NCI-H2029 (cell line): ENCODE data around the gene PPP1R15B.
"Not testable (repeated sequence)": the region's sequence is repeated elsewhere in the genome, so short reads cannot be mapped to it uniquely, and the experiment has no call there.

ENCODE experiments used
- DNase-seq: peaks from one replicate; lab custom pipeline; 2025; lab: John Stamatoyannopoulos, UW

Gene PPP1R15B

DNA sequence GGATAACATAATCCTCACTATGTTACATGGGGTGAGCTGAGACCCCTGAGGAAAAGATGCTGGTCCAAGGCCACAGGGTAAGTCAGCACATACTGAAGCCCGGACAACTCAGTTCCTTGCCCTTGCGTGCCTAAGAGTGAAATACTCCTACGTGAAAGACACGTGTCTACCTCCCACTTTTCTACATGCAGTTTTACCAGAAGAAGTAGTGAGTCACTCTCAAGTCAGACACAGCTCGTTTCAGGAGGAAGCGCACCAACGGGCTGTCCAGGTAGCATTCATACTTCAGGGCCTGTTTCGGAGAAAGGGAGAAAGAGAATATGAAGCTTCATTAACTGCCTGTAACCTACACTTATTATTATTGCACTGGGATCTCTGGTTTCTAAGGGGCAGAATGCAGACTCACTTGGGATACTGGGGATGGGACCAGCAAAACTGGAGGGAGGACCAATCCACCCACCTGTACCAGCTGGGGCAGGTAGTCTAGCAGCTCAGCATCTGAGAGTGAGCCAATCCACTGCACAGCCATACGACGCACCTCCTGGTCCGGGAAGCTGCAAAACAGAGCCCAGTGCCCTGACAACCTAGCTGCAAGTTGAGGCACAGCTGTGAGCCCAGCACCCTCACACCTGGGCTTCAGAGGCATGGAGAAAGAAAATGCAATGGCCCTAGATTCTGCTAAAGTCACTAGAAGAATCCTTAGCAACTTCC is 32.4 kb upstream of the PPP1R15B start:
- DNase-seq: no peak

DNA sequence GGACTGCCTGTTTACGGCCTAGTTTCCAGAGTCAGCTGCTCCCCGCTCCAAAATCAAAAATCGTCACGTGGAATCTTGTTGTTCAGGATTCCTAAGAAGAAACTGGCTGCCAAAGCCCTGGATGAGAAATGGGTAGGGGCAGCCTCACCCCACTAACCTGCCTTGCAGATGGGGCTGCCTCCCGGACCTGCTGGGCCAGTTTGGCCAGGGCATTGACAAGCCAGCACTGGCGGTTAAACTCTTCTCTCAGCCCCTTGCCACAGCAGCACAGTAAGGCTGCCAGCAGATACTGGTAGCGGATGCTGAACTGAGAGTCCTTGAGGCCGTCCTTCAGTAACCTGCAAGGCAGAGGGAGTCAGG is 31.6 kb upstream of the PPP1R15B start:
- no peak for DNase-seq

DNA sequence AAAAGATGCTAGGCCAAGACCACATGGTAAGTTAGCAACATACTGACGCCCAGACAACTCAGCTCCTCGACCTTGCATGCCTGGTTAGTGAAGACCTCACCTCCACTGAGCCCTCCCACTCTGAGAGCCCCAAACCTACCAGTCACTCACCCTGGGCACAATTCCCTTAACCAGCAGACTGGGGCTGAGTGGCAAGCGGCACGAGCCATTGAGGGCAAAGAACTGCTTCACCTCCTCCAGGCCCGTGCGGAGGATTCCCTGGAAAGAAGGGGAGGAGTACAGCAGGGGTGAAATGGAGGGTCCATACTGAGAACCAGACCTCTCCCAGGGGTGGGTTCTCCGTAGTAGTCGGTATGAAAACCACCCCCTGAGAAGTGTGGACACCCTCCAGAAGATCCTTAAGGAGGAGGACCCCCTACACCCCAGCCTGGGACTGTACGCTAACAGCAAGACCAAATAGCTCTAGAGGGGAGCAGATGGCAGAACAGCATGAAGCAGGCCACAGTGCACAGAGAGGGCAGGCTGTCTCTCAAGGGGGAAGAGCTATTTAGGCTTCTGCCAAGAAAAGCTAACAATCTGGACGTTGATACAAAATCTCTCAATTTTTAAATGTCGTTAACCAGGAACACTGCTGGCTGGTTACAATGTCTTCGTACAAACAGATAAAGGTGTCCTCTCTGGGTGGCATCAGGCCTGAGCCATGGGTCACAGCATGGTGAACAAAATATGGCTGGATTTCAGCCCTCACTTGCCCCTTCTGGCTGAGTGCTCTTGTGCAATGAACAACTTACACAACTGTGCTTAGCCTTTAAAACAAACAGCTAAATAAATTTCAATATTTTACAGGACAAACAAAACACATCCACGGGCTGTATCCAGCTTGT is 31.0 kb upstream of the PPP1R15B start:
- no peak for DNase-seq

DNA sequence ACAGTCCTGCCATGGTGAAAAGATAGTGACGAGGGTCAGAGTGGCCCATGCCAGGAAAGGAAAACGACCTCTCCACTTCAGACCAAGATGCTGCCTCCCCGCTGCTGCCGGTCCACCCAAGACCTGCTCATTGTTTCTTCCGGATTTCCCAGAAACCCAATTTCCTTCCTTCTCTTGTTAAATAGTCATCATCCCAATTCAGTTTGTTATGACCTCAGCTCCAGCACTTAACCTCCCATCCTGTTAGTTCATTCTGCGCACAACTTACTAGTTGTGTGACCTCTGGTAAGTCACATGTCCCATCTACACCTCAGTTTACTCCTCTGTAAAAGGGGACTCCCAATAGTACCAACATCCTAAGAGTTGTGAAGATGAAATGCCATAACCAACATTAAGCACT is 29.9 kb upstream of the PPP1R15B start:
- DNase-seq: no peak

DNA sequence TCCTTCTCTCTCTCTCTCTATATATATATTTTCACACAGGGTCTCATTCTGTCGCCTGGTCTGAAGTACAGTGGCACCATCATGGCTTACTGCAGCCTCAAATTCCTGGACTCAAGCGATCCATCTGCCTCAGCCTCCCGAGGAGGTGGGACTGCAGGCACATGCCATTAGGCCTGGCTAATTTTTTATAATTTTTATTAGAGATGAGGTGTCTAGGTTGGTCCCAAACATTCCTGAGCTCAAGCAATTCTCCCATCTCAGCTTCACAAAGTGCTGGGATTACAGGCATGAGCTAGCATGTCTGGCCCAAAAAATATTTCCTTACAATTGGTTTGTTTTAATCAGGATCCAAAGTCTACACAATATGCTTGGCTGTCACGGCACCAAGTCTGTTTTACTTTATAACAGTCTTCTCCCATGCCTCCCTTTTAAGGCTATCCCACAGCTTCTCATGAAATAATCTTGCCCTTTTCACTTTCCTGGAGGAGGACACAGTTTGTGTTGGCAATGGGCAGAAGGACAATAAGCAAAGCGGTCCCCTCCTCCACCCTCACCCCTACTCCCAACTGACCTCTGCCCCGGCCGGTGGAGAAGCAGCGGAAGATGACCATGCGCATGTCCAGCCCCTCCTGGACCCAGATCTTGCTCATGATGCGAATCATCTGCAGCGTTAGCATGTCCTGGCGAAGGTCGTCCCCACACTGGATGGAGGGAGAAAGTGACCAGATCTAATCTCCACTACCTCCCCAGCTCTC is 28.2 kb upstream of the PPP1R15B start:
- no peak for DNase-seq

GRCh38 chr1:204438628-204439027 is 27.0 kb upstream of the PPP1R15B start:
- no peak for DNase-seq

- no peak for DNase-seq
Measured at GRCh38 chr1:204437796-204438570, 26.4 kb upstream of the PPP1R15B start.

DNA sequence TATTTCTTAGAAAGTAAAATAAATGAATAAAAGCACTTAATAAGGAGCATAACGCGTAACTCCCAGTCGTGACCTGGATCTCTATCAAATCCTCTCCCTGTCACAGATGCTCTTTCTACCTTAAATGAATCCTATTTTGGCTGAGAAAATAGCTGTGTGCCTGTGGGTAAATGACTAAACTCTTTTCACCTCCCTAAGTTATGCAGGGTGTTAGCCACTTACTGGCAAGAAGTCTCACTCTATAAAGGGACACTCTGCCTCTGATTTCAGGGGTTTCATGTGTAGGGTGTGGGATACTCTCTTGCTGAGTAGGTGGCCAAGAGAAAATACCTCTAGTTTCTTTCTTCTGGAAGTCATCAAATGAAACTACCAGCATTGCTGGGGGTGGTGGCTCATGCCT is 24.3 kb upstream of the PPP1R15B start:
- no peak for DNase-seq

- DNase-seq: no peak
Measured at GRCh38 chr1:204435381-204435831, 23.8 kb upstream of the PPP1R15B start.

DNA sequence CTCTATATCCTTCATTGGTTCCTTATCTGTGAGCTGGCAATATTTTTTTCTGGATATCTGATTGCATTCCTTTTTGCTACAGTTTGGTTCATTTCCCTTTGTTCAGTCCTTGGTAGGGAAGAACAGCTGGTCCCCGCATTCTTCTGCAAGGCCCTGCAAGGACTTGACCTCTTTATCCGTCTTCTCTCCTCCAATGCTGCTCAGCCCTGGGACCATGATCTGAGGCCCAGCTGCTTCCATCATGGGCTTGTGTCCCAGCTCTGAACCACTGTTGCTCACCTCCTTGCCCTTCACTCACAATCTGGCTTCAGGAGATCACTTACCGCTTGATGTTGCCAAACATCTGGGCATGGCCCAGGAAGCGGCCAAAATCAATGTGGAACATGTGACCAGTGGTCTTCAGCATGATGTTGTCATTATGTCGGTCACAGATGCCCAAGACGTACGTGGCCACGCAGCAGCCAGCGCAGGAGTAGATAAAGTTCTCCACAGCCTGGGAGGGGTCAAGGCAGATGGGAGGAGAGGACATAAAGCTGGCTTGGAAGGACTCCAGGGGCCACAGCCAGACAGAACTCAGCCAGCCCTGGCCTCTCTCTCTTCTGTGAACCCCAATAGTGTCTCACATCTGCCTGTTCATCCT is 22.6 kb upstream of the PPP1R15B start:
- no peak for DNase-seq

- no peak for DNase-seq
Measured at GRCh38 chr1:204432708-204433107, 21.1 kb upstream of the PPP1R15B start.

DNA sequence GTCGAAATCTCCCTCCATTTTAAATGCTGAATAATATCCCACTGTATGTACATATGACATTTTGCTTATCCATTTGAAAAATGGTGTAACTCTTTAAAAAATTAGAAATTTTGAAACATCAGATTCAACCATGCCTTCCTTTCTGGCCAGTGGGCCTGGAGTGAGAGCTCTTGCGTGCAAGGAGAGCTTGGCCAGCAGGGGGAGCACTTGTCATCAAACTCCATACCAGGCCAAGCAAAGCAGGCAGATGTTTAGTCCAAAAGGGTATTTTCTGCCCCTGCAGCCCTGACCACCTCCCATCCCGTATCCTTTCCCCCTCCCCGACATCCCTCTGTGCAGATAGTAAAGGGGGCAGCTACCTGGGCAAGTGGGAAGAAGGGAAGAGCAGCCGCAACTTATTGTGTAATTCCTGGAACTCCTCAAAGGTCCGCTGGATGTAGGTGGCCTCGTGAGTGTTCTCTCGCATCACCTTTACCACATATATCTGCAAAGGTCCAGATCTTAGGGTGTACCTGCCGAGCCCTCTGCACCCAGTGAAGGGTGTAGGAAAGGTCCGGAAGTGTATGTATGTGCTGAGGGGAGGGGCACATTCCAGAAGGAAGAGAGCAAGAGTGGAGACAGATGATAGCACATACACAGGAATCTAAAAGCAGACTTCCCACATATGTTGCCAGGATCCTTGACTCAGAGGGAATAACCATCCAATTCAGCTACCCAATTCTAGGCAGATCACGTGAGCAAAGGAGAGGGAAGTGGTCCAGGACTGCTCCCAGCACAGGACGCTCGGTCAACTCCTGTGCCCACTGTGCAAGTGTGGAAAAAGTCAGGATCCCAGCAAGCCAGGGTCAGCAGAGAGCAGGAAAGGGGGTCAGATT is 19.9 kb upstream of the PPP1R15B start:
- DNase-seq: peak; percentile 33

- no peak for DNase-seq
Measured at GRCh38 chr1:204429746-204430145, 18.1 kb upstream of the PPP1R15B start.

DNA sequence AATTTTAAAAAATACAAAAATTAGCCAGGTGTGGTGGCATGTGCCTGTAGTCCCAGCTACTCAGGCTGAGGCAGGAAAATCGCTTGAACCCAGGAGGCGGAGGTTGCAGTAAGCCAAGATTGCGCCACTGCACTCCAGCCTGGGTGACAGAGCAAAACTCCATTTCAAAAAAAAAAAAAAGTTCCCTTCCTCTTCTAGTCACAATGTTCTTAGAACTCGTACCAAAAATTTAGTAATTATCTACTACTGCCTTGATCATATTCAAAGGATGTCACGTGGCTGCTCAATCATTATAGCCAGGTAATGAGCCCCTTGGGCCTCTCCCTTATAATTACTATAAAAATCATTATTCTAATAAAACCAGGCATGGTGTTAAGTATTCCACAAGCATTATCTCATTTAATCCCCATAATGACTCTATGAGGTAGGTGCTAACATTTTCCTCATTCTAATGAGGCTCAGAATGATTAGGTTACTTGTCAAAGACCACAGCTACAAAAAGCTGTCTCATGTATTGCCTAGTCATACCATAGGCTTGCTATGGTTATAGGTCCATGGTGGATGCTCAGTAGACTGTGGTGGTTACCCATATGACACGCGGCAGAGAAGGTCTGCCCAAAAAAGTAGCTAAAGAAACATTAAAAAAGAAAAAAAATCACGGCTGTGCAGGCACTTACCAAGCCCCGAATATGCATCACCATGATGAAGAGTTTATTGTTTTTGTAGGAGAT is 15.5 kb upstream of the PPP1R15B start:
- DNase-seq: no peak

DNA sequence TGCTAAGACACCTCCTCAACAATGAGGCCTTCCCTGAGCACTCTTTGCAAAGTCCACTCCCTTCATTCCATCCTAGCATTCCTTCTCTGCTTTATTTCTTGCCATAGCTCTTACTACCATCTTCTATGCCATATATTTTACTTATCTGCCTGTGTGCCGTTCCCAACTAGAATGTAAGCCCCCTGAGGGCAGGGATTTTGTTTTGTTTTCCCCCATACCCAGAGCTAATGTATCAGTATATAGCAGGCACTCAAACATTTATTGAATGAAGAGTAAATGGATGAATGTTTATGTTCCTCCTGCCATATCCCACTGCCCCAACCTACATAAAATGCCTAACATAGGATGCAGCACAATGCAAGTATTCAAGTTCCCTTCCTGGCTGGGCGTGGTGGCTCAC is 14.9 kb upstream of the PPP1R15B start:
- no peak for DNase-seq

GRCh38 chr1:204426035-204426436 is 14.4 kb upstream of the PPP1R15B start:
- no peak for DNase-seq

DNA sequence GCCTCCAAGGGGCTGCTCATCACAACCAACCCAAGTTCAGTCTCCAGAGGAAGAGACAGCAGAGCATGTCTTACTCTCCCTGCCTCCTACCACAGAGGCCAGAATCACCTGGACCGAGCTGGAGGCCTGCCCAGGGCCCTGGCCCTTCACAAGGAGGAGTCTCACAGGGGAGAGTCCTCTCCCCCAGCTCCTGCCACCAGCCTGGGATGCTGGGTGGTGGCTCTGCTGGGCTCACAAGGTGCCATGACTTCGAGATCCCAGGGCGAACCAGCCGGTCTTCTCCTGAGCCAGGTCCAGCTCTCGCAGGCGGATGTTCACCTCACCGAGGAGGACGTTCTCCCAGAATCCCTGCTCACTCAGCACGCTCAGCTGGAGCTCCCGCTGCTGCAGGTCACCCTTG is 13.0 kb upstream of the PPP1R15B start:
- no peak for DNase-seq

DNA sequence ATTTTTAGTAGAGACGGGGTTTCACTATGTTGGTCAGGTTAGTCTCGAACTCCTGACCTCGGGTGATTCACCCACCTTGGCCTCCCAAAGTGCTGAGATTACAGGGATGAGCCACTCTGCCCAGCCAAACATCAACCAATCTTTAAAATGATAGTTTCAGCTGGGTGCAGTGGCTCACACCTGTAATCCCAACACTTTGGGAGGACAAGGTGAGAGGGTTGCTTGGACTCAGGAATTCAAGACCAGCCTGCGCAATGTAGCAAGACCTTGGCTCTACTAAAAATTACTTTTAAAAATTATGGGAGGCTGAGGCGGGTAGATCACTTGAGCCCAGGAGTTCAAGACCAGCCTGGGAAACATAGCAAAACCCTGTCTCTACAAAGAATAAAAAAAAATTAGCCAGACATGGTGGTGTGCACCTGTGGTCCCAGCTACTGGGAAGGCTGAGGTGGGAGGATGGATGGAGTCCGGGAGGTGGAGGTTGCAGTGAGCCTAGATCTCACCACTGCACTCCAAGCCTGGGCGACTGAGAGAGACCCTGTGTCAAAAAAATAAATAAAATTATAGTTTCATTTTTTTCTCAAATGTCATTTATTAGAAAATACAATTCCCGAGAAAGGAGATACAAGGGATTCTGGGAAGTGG is 10.6 kb upstream of the PPP1R15B start:
- not testable (repeated sequence) for DNase-seq

DNA sequence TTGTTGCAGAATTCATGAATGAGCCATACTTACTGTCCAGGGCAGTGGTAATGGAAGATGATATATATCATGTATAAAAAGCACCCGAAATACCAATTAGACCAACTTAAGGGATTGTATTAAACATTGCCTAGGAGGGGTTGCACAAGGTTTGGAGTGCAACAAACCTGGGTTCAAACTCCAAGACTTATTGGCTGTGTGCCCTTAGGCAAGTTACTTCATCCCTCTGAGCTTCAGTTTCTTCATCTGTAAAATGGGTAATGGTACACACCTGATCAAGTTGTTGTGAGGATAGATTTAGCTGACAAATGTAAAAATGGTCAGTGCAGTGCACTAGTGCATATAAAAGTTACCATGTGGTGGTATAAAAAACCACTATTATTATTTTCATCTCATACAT is 9.8 kb upstream of the PPP1R15B start:
- no peak for DNase-seq
